NB4 (cell line): Measurements from ENCODE around the gene NPAS3.

Experiments used
- MAX ChIP-seq: IDR thresholded peaks from 2 replicates; pipeline ENCODE4 v1.6.1; 2011; ENCODE audit warnings: low read depth, low read length
- MYC ChIP-seq: IDR thresholded peaks from 2 replicates; pipeline ENCODE4 v1.6.1; 2011; ENCODE audit warnings: low read depth, low read length
- POLR2A ChIP-seq: IDR thresholded peaks from 2 replicates; pipeline ENCODE4 v1.6.1; 2011; ENCODE audit warnings: mild to moderate bottlenecking; ENCODE audit not compliant: insufficient read length; ENCODE audit errors: extremely low read depth
- TF ChIP-seq, protein P1 (sequence below): IDR thresholded peaks from one replicate; pipeline ENCODE4 v1.5.1; 2012; ENCODE audit warnings: low read depth, low read length

DNA sequence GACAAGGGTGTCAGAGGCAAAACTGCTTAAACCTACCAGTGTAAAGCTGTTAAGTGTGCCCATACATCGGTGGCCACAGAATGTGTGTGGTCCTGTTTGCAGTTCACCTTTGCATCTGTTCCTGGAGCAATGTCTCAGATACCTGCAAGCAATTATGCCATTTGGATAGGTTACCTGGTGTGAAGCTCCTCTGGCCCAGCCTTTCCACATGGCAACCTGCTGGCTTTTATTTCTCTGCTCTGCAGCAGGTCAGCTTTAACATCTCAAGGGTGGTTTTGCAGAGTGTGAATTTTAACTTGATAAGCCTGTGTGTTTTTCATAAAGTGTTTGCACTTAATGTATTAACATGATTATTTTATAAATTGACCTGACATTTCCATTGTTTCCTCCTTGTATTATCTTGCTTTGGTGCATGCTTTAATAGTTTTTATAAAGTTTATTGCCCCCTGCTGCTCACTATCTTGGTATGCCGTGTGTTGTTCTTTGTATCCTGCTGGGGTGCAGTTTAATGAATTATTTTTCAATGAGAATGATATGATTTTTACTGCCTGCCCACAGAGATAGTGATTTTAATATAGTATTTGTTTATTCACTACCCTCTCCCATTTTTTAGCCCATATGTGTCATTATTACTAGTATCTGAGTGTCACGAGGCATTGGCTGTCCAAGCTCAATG lies 403.8 kb downstream of the NPAS3 start:
- TF ChIP-seq, protein P1, sequence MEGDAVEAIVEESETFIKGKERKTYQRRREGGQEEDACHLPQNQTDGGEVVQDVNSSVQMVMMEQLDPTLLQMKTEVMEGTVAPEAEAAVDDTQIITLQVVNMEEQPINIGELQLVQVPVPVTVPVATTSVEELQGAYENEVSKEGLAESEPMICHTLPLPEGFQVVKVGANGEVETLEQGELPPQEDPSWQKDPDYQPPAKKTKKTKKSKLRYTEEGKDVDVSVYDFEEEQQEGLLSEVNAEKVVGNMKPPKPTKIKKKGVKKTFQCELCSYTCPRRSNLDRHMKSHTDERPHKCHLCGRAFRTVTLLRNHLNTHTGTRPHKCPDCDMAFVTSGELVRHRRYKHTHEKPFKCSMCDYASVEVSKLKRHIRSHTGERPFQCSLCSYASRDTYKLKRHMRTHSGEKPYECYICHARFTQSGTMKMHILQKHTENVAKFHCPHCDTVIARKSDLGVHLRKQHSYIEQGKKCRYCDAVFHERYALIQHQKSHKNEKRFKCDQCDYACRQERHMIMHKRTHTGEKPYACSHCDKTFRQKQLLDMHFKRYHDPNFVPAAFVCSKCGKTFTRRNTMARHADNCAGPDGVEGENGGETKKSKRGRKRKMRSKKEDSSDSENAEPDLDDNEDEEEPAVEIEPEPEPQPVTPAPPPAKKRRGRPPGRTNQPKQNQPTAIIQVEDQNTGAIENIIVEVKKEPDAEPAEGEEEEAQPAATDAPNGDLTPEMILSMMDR, result no peak
- TF ChIP-seq POLR2A, result no peak
- TF ChIP-seq MAX, result no peak
- TF ChIP-seq MYC, result no peak
